GM10266 (cell line): ENCODE data around the gene OGFR.

ENCODE experiments used
- DNase-seq: peaks from one replicate; pipeline ENCODE4 v3.0.0; 2012; ENCODE audit errors: extremely low spot score
- TF ChIP-seq, protein P1 (sequence below): IDR thresholded peaks from 2 replicates; pipeline ENCODE4 v1.5.1; 2012; ENCODE audit warnings: mild to moderate bottlenecking, low read depth; ENCODE audit not compliant: control insufficient read depth, insufficient read depth; ENCODE audit errors: missing control alignments

The OGFR gene

DNA sequence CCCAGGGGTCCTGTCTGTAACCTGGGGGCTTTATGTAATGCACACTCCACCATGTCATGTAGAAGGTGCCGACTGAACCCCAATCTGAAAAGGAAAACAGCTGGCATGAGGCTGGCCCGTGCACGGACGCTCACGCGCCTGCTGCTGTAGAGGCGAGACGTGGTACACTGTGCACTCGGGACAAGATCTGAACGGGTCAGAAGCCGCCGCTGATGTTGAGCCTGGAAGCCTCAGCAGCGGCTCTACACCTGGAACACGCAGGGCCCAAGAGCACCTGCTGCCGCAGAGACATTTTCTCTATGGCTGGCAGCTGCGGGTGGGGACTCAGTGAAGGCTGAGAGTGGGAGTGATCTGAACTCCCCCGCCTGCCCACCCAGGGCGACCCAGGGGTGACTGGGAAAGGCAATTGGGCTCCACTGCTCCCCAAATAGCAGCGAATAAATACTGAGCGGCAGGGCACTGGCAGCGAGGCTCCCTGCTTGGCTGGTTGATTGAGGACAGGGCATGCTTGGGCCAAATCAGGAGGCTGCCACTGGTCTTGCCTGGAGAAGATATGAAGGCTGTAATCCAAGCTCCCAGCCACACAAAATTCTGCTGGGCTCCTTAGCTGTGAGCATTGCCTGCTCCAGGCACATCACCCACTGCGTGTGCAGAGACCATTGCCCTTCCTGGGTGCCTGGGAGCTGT, 2.5 kb upstream of the OGFR start:
- TF ChIP-seq, protein P1, sequence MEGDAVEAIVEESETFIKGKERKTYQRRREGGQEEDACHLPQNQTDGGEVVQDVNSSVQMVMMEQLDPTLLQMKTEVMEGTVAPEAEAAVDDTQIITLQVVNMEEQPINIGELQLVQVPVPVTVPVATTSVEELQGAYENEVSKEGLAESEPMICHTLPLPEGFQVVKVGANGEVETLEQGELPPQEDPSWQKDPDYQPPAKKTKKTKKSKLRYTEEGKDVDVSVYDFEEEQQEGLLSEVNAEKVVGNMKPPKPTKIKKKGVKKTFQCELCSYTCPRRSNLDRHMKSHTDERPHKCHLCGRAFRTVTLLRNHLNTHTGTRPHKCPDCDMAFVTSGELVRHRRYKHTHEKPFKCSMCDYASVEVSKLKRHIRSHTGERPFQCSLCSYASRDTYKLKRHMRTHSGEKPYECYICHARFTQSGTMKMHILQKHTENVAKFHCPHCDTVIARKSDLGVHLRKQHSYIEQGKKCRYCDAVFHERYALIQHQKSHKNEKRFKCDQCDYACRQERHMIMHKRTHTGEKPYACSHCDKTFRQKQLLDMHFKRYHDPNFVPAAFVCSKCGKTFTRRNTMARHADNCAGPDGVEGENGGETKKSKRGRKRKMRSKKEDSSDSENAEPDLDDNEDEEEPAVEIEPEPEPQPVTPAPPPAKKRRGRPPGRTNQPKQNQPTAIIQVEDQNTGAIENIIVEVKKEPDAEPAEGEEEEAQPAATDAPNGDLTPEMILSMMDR, result no peak
- DNase-seq, result no peak

DNA sequence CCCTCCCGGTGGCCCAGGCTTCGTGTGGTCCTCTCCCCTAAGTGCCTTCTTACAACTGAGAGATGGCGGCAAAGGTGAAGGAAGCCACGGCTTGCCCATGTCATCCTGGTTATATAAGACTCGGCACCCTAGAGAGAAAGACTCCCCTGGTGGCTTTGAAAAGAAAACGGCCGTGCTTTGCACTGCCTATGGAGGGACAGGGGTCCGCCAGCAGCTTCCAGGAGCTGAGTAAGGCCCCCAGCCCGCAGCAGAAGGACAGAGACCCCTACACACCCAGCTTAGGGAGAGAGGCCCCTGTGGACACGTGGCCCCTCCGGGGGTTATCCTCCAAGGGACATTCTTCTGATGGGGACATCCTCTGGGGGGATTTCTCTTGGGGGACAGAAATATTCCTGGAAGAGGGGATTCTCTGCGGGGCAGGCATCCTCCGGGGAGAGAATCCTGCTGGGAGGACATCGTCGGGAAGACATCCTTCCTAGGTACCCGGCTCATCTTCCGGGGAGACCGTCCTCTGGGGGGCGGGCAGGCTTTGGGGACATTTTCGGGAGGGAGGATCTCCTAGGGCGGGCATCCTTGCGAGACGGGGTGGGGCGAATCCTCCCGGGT, 511 bp upstream of the OGFR start:
- no peak for DNase-seq
- TF ChIP-seq, protein P1, result no peak

DNA sequence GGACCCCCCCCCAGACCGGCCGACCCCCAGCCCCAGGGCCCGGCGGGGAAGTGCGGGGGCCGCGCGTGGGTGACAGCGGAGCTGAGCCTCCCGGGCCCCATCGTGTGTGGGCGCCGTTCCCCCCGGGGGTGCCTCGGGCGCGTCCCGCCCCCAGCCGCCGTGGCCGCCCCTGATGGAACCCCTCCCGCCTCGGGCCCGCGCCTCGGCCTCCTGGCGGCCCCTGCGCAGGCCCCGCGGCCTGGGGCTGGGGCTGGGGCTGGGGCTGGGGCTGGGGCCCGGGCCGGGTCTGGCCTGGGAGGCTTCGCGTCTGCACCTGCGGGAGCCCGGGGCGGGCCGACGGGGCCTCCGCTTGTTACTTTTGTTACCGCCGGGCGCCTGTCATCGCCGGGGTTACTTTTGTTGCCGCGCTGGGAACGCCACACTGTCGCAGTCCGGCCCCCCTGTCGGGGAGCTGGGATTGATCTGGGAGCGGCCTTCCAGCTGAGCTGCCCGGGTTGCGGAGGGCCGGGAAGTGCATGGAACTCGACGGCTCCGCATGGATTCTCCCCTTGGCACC, 598 bp downstream of the OGFR start:
- DNase-seq, result peak; percentile 69
- TF ChIP-seq, protein P1, result no peak

DNA sequence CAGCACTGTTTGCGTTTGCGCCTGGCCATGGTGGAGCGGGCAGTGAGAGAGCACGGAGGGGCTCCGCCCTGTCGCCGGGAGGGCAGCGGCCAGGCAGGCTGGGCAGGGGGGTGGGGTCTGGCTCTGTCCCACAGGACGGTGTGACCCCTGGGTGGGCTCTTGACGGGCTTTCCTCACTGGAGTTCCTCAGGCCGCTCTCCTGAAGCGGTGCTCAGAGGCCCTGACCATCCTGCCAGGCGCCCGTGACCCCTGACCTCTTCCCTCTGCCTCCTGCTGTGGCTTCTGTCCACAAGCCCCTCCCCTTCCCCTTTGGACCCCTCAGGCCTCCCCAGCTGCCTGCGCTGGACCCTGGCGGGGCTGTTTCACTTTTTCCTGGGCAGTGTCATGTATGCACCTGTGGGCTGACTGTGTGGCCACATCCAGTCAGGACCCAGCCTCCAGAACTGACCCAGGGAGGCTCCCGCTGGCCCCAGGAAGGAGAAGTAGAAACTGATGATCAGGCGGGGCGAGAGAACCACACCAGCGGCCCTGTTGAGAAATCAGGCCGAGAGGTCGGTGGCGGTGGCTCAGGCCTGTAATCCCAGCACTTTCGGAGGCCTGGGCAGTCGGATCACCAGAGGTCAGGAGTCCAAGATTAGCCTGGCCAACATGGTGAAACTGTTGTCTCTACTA, 1.2 kb downstream of the OGFR start:
- DNase-seq, result no peak
- TF ChIP-seq, protein P1, result no peak

DNA sequence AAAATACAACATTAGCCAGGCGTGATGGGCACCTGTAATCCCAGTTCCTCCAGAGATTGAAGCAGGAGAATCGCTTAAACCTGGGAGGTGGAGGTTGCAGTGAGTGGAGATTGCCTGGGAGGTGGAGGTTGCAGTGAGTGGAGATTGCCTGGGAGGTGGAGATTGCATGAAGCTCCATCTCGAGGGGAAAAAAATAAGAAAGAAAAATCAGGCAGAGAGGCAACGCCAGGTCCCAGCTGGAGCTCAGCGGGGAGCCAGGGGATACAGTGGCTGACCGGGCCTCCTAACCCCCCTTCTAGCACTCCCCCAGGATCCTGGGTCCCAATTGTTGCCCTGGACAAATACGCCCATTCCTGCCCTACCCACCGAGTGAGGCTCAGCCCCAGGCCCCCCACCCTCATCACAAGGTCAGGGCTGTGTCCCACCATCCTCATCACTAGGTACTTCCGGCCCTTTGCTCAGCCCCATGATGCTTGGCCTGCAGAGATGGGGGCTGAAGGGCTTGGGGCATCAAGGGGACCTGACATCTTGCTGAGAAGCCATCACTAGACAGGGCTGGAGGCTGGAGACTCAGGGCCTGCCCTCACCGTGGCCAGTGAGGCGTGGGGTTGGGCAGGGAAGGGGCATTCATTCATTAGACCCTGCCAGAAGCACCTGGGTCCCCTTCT, 1.9 kb downstream of the OGFR start:
- TF ChIP-seq, protein P1, result no peak

DNA sequence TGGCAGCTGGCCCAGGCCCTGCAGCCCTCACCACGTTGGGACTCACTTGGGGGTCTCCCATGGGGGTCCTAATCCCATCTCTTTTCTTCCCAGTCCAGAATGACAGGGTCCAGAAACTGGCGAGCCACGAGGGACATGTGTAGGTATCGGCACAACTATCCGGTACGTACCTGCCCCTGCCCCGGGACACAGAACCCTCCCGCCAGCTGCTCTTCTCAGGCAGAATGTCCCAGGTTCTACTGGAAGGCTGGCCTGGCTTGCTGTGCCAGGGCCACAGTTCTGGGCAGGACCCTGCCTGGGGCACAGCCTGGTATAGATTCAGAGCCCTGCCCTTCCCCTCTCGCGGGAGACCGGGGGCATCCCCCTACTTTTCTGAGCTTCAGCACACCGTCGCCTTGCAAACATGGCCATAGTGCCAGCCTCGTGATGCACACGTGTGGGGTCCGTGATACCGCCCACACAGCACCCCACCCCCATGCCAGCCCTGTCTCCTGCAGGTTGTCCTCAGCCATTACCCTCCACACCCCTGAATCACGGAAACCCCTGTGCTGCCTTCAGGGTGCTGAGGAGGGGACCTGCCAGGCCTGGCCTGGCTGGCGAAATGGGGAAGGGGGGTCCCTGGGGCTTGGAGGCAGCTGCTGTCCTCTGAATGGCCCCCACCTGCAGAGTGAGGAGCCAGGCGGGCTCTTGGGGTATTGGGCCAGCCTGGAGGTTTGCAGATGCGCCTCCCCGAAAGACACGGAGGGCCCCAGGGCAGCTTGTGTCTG, 3.0 kb downstream of the OGFR start:
- DNase-seq, result no peak
- TF ChIP-seq, protein P1, result no peak

More for the DNA sequence above, 1.9 kb downstream of the OGFR start:
- DNase-seq, result no peak
